Cardiac muscle cell (in vitro differentiated cells and primary cell): ENCODE data around the gene GID8. TPM values are rescaled to one million over a fixed set of nuclear protein-coding genes. Genes with fewer than 3 reads are reported as not detected.
A peak's percentile ranks its signal among the peaks of the same experiment; 100 is the strongest.

Experiments used
- DNase-seq, 2 donors: peaks; one replicate each; pipeline versions ENCODE4 v3.0.0 to v3.0.0-alpha.2; 2010 to 2017; ENCODE audit warnings: low read depth in 1 of 2, low spot score in 1 of 2
- H3K27ac ChIP-seq: fragments of 200-600 bp; sonication (generic); 2 replicates; pipeline ENCODE4 v1.5.1; 2016
- H3K27me3 ChIP-seq: fragments of 200-600 bp; sonication (generic); 2 replicates; pipeline ENCODE4 v1.6.0; 2016; ENCODE audit warnings: control low read depth
- H3K36me3 ChIP-seq: fragments of 200-600 bp; sonication (generic); 2 replicates; pipeline ENCODE4 v1.5.1; 2016; ENCODE audit warnings: control low read depth
- H3K4me1 ChIP-seq: fragments of 200-600 bp; sonication (generic); 2 replicates; pipeline ENCODE4 v1.8.1; 2017; ENCODE audit warnings: low read depth, mild to moderate bottlenecking, mixed run types
- H3K4me3 ChIP-seq: fragments of 200-600 bp; sonication (generic); 2 replicates; pipeline ENCODE4 v1.5.1; 2016; ENCODE audit warnings: mild to moderate bottlenecking
- H3K9me3 ChIP-seq: fragments of 200-600 bp; sonication (generic); 2 replicates; pipeline ENCODE4 v1.5.1; 2017; ENCODE audit warnings: low read depth, mild to moderate bottlenecking, control low read depth
- polyA plus RNA-seq: library from polyadenylated mRNA; unstranded; fragments of >200 nt; fragmentation: Nextera tagmentation; extraction: Ambion mirVana; gene quantifications from 2 replicates; pipeline ENCODE4 v1.2.1, GENCODE V29; 2016
- total RNA-seq: library from RNA; depleted of rRNA; stranded (reverse); fragments of >200 nt; gene quantifications from 2 replicates; pipeline ENCODE4 v1.2.3, GENCODE V29; 2016
- TF ChIP-seq, protein P1 (sequence below): IDR thresholded peaks from 2 replicates; pipeline ENCODE4 v1.5.1; 2012; ENCODE audit warnings: low read depth, mild to moderate bottlenecking, low read length

Gene GID8
- total and polyA plus RNA-seq, 2 experiments from 2014 or later: 24.5 to 49.5 TPM

DNA sequence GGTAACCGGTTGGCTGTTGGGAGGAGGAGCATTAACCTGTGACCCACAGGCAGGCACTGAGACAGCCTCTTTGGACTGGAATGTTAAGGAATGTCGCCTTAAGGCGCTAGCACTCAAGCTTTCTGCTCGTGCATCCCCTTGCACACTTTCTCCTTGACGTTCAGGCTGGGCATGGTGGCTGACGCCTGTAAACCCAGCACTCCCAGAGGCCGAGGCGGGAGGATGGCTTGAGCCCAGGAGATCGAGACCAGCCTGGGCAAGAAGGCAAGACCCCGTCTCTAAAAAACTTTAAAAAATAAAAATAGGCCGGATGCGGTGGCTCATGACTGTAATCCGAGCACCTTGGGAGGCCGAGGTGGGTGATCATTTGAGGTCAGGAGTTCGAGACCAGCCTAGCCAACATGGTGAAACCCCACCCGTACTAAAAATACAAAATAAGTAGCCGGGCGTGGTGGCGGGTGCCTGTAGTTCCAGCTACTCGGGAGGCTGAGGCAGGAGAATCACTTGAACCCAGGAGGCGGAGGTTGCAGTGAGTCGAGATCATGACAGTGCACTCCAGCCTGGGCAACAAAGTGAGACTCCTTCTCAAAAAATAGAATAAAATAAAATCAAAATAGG lies 1.9 kb upstream of the GID8 start:
- TF ChIP-seq, protein P1, sequence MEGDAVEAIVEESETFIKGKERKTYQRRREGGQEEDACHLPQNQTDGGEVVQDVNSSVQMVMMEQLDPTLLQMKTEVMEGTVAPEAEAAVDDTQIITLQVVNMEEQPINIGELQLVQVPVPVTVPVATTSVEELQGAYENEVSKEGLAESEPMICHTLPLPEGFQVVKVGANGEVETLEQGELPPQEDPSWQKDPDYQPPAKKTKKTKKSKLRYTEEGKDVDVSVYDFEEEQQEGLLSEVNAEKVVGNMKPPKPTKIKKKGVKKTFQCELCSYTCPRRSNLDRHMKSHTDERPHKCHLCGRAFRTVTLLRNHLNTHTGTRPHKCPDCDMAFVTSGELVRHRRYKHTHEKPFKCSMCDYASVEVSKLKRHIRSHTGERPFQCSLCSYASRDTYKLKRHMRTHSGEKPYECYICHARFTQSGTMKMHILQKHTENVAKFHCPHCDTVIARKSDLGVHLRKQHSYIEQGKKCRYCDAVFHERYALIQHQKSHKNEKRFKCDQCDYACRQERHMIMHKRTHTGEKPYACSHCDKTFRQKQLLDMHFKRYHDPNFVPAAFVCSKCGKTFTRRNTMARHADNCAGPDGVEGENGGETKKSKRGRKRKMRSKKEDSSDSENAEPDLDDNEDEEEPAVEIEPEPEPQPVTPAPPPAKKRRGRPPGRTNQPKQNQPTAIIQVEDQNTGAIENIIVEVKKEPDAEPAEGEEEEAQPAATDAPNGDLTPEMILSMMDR: no peak
- no peak for DNase-seq
- no peak overlapping the region for H3K27ac ChIP-seq
- H3K27me3 ChIP-seq: no peaks in the 10 kb centered on the region
- no peaks in the 10 kb centered on the region for H3K36me3 ChIP-seq
- no peaks in the 10 kb centered on the region for H3K9me3 ChIP-seq
- peaks cover 11% of the 10 kb centered on the region for H3K4me1 ChIP-seq
- H3K4me3 ChIP-seq: no peak overlapping the region

DNA sequence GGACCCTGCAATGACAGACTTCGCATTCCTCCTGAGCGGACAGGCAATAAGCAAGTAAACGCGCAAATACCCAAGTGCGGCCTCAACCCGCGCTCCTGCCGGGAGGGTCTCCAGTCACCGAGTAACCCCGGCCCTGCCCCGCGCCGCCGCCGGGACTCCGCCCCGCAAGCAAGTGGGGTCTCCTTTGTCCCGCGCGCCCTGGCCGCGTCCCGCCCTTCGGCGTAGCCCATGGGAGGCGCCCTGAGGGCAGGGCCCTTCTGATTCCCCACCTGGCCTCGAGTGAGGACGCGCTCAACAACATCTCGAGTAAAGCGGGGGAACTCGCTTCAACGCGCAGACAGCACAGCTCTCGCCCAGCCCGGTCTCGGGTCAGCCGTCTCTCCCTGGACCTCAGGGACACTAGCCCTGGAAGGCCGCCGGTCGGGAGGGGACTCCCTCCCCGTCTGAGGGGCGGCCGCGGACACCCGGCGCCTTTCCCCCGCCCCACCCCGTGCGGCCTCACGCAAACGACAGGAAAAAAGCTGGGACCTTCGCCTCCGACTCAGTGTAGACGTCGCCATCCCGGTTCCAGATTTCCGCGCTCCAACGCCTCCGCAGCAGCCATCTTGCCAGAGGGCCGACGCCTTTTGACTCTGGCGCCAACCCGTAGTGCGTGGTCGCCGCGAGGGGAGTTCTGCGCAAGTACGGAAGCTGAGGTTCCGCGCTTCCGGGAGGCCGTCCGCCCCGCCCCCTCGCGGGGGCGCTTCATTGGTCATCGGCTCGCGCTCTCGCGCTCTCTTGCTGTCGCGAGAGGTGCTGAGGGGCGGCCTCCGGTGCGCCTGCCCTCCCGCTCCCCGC lies 461 bp upstream of the GID8 start:
- no peaks in the 10 kb centered on the region for H3K9me3 ChIP-seq
- peaks cover 11% of the 10 kb centered on the region for H3K4me1 ChIP-seq
- H3K27me3 ChIP-seq: no peaks in the 10 kb centered on the region
- peak overlapping the region; percentile 97 for H3K27ac ChIP-seq
- DNase-seq: peak; percentile 97
- H3K4me3 ChIP-seq: peak overlapping the region; percentile 93
- TF ChIP-seq, protein P1: no peak
- H3K36me3 ChIP-seq: peaks cover 3% of the 10 kb centered on the region

DNA sequence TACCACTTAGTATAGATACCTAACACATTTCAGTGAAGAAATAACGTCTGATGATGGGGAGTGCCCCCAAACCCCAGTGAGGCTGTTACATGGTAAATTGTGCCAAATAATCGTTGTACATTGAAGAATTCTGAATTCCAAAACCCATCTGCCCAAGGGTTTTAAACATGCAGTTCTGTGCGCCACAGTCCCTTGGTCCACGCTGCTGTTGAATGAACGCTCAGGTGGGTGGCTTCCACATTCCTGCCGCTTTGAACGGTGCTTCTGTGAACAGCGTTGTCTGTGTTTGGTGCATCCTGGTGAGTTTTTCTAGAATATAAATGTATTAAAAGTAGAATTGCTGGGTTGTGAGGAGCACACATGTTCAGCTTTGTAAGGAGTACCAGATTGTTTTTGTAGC lies 2.9 kb downstream of the GID8 start:
- Histone ChIP-seq H3K9me3 (no peaks in the 10 kb centered on the region), H3K36me3 (peaks cover 34% of the 10 kb centered on the region), H3K4me3 (no peak overlapping the region), H3K27me3 (no peaks in the 10 kb centered on the region), H3K27ac (no peak overlapping the region), H3K4me1 (peaks cover 11% of the 10 kb centered on the region)
- no peak for DNase-seq
- TF ChIP-seq, protein P1: no peak

DNA sequence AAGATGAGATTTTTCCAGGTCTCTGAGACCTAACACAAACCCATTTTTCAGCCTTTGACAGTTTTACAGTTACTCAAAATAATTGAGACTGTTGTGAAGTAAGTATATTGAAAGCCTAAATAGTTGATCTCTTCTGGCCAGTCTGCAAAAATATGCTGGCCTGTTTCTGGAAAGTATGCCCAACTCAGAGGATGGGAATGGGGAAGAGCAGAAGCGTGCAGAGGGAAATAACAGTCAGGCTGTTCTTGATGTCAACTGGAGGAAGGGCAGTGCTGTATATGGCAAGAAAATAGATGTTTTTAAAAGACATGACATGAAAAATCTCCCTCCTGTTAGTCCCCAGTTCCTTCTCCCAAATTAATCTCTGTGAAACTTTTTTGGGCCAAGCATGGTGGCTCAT lies 3.8 kb downstream of the GID8 start:
- H3K36me3 ChIP-seq: peaks cover 38% of the 10 kb centered on the region

DNA sequence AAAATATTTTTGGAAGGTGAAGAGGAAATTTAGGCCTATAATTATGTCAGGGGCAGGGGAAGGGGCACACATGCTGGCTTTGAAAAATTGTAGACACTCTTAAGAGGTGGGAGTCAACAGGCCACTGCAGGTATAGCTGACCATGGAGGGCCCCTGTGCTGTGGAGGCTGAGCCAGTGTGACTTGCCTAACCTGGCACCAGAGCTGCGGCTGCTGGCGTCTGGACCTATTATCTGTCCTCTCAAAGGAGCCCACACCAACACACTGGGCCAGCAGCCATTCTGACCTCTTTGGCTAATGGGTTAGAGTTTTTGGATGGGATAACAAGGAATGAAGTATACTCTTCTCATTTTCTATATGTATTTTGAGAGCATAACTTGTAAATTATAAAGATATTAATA lies 4.5 kb downstream of the GID8 start:
- H3K4me3 ChIP-seq: no peak overlapping the region
- DNase-seq: no peak
- H3K4me1 ChIP-seq: peaks cover 19% of the 10 kb centered on the region
- H3K9me3 ChIP-seq: no peaks in the 10 kb centered on the region
- H3K27ac ChIP-seq: no peak overlapping the region
- H3K36me3 ChIP-seq: peaks cover 38% of the 10 kb centered on the region
- TF ChIP-seq, protein P1: no peak
- H3K27me3 ChIP-seq: no peaks in the 10 kb centered on the region

More for the DNA sequence above, 3.8 kb downstream of the GID8 start:
- Histone ChIP-seq H3K4me3 (no peak overlapping the region), H3K27ac (no peak overlapping the region), H3K4me1 (peaks cover 12% of the 10 kb centered on the region), H3K27me3 (no peaks in the 10 kb centered on the region), H3K9me3 (no peaks in the 10 kb centered on the region)
- TF ChIP-seq, protein P1: no peak
- DNase-seq: no peak
